Measurements from ENCODE around the gene GNB1. TPM values are rescaled to one million over a fixed set of nuclear protein-coding genes. Genes with fewer than 3 reads are reported as not detected.

GNB1 gene
- total RNA-seq, 1 donor from 2014 or later, result 159 TPM

DNA sequence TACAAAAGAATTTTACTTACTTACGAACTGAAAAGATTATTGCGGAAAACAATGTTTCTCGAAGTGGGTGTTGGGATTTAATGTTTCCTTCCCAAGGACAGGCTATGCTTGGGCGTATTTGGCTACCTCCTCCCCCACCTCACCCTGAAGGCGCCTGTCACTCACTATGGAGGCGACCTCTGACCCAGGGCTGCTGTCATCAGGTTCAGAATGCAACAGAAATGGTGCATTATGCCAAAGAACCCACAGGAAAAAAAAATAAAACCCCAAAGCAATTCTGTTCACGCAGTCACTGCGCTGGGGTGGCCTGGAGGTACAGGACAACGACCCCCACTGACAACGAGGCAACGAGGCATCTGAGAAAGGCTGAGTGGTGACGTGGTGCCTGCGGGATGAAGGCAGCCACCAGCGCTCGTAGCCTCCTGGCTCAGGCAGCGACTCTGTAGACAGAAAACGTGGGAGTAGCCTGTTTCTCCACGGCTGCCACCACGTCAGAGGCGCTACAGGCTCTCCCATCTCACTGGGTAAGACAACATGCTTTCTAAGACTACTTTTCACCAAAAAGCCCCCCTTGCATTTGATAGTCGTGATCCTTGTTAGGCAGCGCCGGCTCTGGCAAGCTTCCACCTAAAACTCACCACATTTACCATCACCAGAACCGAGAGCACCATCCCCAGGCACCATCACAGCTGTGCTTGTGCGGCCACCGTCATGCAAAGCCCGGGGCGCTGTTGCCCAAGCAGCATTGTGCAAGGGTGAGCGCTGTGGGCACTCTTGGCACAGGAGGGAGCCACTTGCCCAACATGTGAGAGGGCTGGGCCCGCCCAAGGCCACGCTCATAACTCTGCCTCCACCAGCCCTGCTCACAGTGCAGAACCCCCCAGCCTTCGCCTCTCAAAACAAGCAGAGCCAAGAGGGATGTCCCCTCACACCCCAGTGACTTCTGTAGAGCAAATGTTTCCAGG is 126.9 kb downstream of the GNB1 start:
- intact Hi-C loops (cut with DNase I), result no loop called here
- DNase-seq (ENCODE audit: extremely low spot score in 2 of 2), result no peak
- peaks cover 0 to 34% of the 10 kb centered on the region in 2 donors for H3K36me3 ChIP-seq
- H3K27me3 ChIP-seq, result no peaks in the 10 kb centered on the region
- no peak overlapping the region for H3K27ac ChIP-seq
- no peak for TF ChIP-seq POLR2A (IDR thresholded peaks at IDR 0.05)
- H3K9me3 ChIP-seq, result no peaks in the 10 kb centered on the region
- H3K4me1 ChIP-seq, result peaks cover 5% of the 10 kb centered on the region
- no peak overlapping the region for H3K4me3 ChIP-seq

DNA sequence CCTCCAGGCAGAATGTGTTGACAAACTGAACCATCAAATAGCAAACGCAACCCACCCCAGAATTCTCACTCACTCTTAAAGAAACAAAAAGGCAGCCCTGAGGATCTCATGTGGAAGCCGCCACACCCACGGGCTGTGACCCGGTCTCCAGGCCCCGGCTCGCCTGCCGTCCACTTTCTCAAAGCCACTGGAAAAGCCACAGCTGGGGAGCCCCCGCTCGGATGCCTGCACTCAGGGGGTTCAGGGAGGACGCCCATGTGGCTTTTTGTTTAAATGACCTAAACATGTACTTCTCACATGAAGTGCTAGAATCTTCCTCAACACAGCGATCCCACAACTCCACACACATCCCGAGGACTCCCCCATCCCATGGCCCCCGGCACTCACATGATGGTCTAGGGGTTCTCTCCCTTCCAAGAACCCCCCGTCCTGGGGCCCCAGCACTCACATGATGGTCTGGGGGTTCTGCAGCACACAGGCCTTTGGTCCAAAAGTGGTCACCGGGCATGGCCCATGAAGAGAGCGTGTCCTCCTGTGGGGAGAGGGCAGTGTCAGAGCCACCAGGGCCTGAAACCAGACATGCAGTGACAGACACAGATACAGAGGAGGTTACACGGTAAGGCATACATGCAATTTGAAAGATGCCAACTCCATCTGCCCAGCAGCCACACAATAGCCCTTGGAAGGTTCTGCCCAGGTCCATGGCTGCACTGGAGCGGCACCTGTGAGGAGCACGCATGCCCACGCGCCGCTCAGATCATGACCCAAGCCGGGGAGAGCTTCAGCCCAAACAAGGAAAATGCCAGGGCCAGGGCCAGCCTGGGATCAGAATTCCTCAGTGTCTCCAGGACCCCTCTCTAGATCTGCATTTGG is 129.1 kb downstream of the GNB1 start:
- H3K36me3 ChIP-seq, result peaks cover 0 to 37% of the 10 kb centered on the region in 2 donors
- H3K4me1 ChIP-seq, result peaks cover 16% of the 10 kb centered on the region
- H3K27me3 ChIP-seq, result no peaks in the 10 kb centered on the region
- H3K9me3 ChIP-seq, result no peaks in the 10 kb centered on the region
- intact Hi-C loops (cut with DNase I), result no loop called here
- no peak for TF ChIP-seq POLR2AphosphoS5 (IDR thresholded peaks at IDR 0.05; ENCODE audit: insufficient read depth in 1 of 2, low read depth in 1 of 2)
- TF ChIP-seq, protein P1, sequence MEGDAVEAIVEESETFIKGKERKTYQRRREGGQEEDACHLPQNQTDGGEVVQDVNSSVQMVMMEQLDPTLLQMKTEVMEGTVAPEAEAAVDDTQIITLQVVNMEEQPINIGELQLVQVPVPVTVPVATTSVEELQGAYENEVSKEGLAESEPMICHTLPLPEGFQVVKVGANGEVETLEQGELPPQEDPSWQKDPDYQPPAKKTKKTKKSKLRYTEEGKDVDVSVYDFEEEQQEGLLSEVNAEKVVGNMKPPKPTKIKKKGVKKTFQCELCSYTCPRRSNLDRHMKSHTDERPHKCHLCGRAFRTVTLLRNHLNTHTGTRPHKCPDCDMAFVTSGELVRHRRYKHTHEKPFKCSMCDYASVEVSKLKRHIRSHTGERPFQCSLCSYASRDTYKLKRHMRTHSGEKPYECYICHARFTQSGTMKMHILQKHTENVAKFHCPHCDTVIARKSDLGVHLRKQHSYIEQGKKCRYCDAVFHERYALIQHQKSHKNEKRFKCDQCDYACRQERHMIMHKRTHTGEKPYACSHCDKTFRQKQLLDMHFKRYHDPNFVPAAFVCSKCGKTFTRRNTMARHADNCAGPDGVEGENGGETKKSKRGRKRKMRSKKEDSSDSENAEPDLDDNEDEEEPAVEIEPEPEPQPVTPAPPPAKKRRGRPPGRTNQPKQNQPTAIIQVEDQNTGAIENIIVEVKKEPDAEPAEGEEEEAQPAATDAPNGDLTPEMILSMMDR (IDR thresholded peaks at IDR 0.05), result no peak
- no peak for TF ChIP-seq POLR2A (IDR thresholded peaks at IDR 0.05)
- H3K4me3 ChIP-seq, result no peak overlapping the region
- peak in 1 of 2 donors; percentile 93 for DNase-seq (ENCODE audit: extremely low spot score in 2 of 2)
- no peak overlapping the region for H3K27ac ChIP-seq

DNA sequence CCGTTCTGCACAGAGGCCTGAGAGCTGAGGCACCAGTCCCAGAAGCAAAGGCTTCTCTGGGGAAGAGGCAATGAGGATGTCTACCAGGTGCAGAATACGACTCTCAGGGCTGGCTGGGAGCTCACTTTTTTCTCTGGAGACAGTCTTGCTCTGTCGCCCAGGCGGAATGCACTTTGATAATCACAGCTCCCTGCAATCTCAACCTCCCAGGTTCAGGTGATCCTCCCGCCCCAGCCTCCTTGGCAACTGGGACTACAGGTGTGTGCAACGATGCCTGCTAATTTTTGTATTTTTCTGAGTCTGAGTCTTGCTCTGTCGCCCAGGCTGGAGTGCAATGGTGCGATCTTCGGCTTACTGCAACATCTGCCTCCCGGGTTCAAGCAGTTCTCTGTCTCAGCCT is 130.2 kb downstream of the GNB1 start:
- Histone ChIP-seq H3K36me3 (peaks cover 0 to 47% of the 10 kb centered on the region in 2 donors), H3K27me3 (no peaks in the 10 kb centered on the region), H3K9me3 (no peaks in the 10 kb centered on the region), H3K4me3 (no peak overlapping the region), H3K4me1 (peaks cover 16% of the 10 kb centered on the region), H3K27ac (no peak overlapping the region)
- intact Hi-C loops (cut with DNase I), result no loop called here
- no peak for DNase-seq (ENCODE audit: extremely low spot score in 2 of 2)
- no peak for TF ChIP-seq POLR2A (IDR thresholded peaks at IDR 0.05)
- no peak for TF ChIP-seq POLR2AphosphoS5 (IDR thresholded peaks at IDR 0.05; ENCODE audit: insufficient read depth in 1 of 2, low read depth in 1 of 2)
- TF ChIP-seq, protein P1 (IDR thresholded peaks at IDR 0.05), result no peak

DNA sequence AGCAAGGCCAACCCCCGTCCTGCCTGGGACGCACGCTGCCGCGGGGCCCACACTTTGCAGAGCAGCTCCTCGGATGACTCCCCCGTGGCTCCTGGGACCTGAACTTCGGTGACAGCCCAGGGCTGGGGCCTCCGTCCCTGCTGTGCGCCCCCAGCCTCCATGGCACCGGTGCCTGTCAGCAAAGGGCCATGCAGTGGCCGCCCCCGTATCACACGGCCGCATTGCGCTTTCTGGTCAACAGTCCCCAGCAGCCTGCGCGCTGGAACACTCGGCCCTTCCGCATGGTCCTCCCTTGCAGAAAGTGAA is 130.6 kb downstream of the GNB1 start:
- DNase-seq (ENCODE audit: extremely low spot score in 2 of 2), result no peak
- TF ChIP-seq POLR2AphosphoS5 (IDR thresholded peaks at IDR 0.05; ENCODE audit: insufficient read depth in 1 of 2, low read depth in 1 of 2), result no peak
- no peak for TF ChIP-seq POLR2A (IDR thresholded peaks at IDR 0.05)
- TF ChIP-seq, protein P1 (IDR thresholded peaks at IDR 0.05), result no peak
- H3K36me3 ChIP-seq, result peaks cover 0 to 51% of the 10 kb centered on the region in 2 donors
- intact Hi-C loops (cut with DNase I), result no loop called here
- no peak overlapping the region for H3K27ac ChIP-seq
- no peaks in the 10 kb centered on the region for H3K27me3 ChIP-seq
- peaks cover 16% of the 10 kb centered on the region for H3K4me1 ChIP-seq
- H3K4me3 ChIP-seq, result no peak overlapping the region
- no peaks in the 10 kb centered on the region for H3K9me3 ChIP-seq

DNA sequence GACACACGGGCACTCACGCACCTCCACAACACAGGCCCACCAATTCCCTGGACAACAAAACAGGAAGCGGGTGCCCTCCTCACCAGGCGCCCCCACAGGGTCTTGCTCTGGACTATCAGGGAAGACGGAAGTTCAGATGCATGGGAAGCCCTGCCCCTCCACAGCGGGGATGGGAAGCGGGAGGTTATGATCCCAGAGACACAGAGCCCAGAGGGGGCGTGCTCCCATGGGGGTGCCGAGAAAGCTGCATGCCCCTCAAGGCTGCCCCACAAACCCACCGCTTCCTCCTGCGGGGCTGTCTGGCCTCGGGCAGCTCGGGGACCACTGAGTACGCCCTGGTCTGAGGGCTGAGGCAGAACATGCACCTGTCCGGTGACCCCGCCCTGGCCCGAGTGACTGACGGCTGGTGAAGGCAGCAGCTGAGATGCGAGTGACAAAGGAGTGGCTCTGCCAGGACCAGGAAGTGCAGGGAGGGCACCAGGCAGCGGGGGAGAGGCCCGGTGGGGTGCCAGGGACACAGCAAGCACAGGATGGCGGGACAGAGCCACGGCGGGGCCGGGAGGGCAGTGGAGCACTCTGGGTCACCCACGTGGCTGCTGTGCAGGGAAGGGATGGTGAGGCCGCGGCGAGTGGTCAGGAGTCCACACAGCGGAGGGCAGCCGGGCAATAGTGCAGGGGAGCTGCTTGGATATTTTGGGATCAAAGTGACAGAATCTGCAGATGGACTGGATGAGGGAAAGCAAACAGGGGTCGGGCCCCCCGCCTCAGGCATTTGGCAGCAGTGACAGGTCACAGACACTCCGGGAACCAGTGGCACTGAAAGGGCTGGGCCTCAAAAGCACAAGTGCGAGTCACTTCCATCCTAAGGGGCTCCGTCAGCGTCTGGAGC is 131.2 kb downstream of the GNB1 start:
- DNase-seq (ENCODE audit: extremely low spot score in 2 of 2), result no peak
- Histone ChIP-seq H3K27me3 (no peaks in the 10 kb centered on the region), H3K4me3 (no peak overlapping the region), H3K9me3 (no peaks in the 10 kb centered on the region), H3K36me3 (peaks cover 0 to 57% of the 10 kb centered on the region in 2 donors), H3K4me1 (peaks cover 16% of the 10 kb centered on the region), H3K27ac (no peak overlapping the region)
- intact Hi-C loops (cut with DNase I), result no loop called here
- TF ChIP-seq POLR2A (IDR thresholded peaks at IDR 0.05) (no peak), POLR2AphosphoS5 (IDR thresholded peaks at IDR 0.05; ENCODE audit: insufficient read depth in 1 of 2, low read depth in 1 of 2) (no peak)
- TF ChIP-seq, protein P1 (IDR thresholded peaks at IDR 0.05), result no peak

Measured in vagina (tissue), 2 donors.